NB4 (cell line): ENCODE data around the gene NDUFB10.

Experiments used
- DNase-seq: peaks from one replicate; pipeline ENCODE4 v3.0.0; 2010; ENCODE audit warnings: low read depth
- H3K4me3 ChIP-seq: one replicate; pipeline ENCODE4 v1.5.1; 2011; ENCODE audit warnings: mild to moderate bottlenecking, low read depth, low read length, moderate library complexity
- CTCF ChIP-seq: IDR thresholded peaks from one replicate; pipeline ENCODE4 v1.5.1; 2012; ENCODE audit warnings: low read depth, low read length
- MYC ChIP-seq: IDR thresholded peaks from 2 replicates; pipeline ENCODE4 v1.6.1; 2011; ENCODE audit warnings: low read depth, low read length
- POLR2A ChIP-seq: IDR thresholded peaks from 2 replicates; pipeline ENCODE4 v1.6.1; 2011; ENCODE audit warnings: mild to moderate bottlenecking; ENCODE audit not compliant: insufficient read length; ENCODE audit errors: extremely low read depth
- TF ChIP-seq, protein P1 (sequence below): IDR thresholded peaks from 2 replicates; pipeline ENCODE4 v1.6.1; 2011; ENCODE audit warnings: low read depth, low read length

NDUFB10 gene

DNA sequence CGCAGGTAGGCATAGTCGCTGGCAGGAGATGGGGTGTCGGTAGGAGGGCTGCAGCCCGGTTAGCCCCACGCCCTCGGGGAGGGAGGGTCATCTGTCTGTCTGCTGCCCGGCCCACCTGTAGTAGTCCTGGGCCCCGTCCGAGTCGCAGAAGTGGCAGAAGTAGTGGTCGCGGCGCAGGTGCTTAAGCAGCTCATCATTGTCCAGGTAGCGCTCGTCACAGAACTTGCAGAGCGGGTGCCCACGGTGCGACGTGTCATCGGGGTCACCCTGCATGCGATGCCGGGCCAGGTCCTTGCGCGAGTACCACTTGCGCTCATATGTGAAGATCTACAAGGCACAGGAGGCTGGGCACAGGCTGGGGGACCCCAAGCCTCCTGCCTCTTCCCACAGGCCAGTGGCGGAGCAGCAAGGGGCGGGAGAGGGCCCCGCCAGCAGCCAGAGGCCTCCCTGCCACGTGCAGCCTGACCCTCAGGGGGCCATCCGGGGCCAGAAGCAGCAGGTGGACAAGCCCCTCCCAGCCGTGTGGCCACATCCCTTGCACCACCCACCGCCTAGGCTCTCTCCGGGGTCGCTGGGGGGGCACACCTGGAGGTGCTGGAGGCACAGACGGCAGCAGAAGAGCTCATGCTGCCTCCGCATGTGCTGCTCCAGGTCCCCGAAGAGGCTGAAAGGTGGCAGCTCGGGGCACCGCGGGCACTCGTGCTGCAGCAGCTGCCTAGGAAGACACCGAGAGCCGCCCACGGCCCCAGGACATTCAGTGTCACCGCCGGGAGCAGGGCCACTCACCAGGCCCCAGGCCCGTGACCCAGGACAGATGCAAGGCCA lies 43.3 kb downstream of the NDUFB10 start:
- no peak for DNase-seq
- no peak overlapping the region for H3K4me3 ChIP-seq
- no peak for TF ChIP-seq CTCF
- TF ChIP-seq, protein P1, sequence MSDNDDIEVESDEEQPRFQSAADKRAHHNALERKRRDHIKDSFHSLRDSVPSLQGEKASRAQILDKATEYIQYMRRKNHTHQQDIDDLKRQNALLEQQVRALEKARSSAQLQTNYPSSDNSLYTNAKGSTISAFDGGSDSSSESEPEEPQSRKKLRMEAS, result no peak
- TF ChIP-seq POLR2A, result no peak
- no peak for TF ChIP-seq MYC

DNA sequence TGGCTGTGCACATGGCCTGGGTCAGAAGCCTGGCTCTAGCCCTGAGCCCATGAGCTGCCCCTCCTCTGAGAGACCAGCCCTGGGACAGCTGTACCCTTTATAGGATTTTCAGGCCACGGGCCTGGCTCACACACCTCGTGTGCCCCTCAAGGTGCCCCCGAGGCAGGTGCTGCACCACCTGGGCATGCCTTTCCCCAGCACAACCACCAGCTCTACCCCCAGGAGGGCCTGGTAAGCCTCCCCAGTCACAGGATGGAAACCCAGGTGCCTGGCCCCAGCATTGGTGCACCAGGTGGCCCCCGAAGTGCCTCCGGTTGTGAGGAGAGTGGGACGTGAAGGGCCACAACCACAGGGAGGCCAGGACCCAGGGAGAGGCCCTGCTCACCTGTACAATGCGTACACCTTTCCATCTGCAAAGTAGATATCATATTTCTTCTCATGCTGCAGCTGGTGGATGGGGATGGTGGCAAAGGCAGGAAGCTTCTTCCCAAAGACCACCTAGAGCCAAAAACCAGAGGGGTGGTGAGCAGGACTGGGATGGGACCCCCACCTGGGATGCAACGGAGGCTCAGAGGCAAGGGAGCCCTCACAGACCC lies 44.0 kb downstream of the NDUFB10 start:
- TF ChIP-seq POLR2A (no peak), CTCF (no peak), MYC (no peak)
- TF ChIP-seq, protein P1, result no peak
- no peak overlapping the region for H3K4me3 ChIP-seq
- DNase-seq, result no peak

DNA sequence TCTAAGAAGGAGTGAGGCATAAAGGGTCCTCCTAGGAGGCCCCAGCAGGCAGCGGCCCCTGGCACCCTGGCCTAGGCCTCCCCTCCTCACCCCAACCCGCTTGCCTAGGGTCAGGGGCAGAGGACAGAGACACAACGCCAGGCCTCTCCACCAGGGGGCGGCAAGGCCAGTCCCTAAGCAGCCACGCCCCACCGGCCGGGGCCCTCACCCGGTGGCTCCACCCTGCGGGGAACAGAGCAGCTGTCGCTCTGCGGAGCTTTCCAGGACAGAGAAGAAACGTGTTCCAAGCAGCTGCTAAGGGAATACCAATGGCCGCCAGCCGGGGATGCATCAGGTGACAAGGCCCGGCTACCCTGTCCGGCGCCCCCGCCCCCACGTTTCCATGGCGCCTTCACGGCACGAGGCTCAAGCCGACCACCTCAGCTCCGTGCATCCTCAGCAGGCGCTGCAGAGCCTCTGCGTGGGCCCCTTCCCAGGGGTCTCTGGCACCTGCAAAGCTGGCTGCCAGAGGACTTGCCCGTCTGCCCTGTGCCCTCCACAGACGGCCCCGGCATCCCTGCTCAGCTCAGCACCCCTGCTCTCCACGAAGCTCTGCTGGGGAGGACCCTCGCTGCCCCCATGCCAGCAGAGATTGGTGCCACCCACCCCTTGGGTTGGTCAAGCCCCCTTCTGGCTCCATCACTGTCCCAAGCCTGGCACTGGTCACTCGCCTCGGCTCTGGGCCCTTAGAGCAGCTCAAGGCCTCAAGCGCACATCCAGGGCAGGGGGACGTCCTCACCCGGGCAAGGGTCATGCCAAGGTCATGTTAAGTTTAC lies 44.7 kb downstream of the NDUFB10 start:
- no peak overlapping the region for H3K4me3 ChIP-seq
- DNase-seq, result peak; percentile 85
- TF ChIP-seq MYC (no peak), CTCF (peak; percentile 87)
- TF ChIP-seq, protein P1, result peak; percentile 71

GRCh38 chr16:2004795-2005517 lies 45.6 kb downstream of the NDUFB10 start:
- TF ChIP-seq, protein P1, result no peak
- TF ChIP-seq MYC (no peak), POLR2A (no peak), CTCF (no peak)
- no peak overlapping the region for H3K4me3 ChIP-seq
- DNase-seq, result no peak

- TF ChIP-seq POLR2A, result no peak
- no peak for TF ChIP-seq CTCF
- TF ChIP-seq, protein P1, result no peak
- TF ChIP-seq MYC, result no peak
- DNase-seq, result no peak
- no peak overlapping the region for H3K4me3 ChIP-seq
Observed at GRCh38 chr16:2005646-2006045, 46.3 kb downstream of the NDUFB10 start.
